HepG2 (cell line): ENCODE data around the gene C1orf21. TPM values are rescaled to one million over a fixed set of nuclear protein-coding genes. Genes with fewer than 3 reads are reported as not detected.

Source experiments
- ATAC-seq: fragments of 200-7000 bp; cut with Tn5 transposase; 3 replicates; pipeline ENCODE4 v1.9.1; 2020; ENCODE audit warnings: mild to moderate bottlenecking, moderate library complexity
- BruUV-seq: library from RNA; stranded (reverse); fragments of 400-500 nt; replicated peaks from 2 replicates; lab custom pipeline; 2021; lab: Mats Ljungman, UMichigan
- CTCF ChIA-PET: fragments of 300-600 bp; formaldehyde crosslinking; extraction: SDS; loops from one replicate; lab custom pipeline; 2021; ENCODE audit warnings: low total read pairs, inconsistent platforms, low intra/inter-chr PET ratio; lab: Yijun Ruan, JAX
- POLR2A ChIA-PET: fragments of 350-600 bp; sonication (Branson Sonifier 250); formaldehyde crosslinking; loops from one replicate; lab custom pipeline; 2020; ENCODE audit warnings: antibody characterized with exemption, inconsistent platforms; lab: Yijun Ruan, JAX
- DNase-seq: peaks from one replicate; pipeline ENCODE4 v3.0.0-alpha.2; 2015; ENCODE audit warnings: low spot score
- FAIRE-seq: peaks from 3 replicates; lab custom pipeline; 2011; peaks lifted over from hg19 to GRCh38; lab: Jason Lieb, UNC
- H2AFZ ChIP-seq: one replicate; pipeline ENCODE4 v1.6.1; 2011; ENCODE audit warnings: low read length, inconsistent platforms
- H3K27ac ChIP-seq: fragments of 300-600 bp; 3 replicates; pipeline ENCODE4 v1.8.0; 2011; ENCODE audit warnings: mixed run types, mild to moderate bottlenecking, mixed read lengths, low read length, inconsistent platforms; ENCODE audit not compliant: insufficient read depth; ENCODE audit errors: extremely low read length
- H3K27me3 ChIP-seq, 2 experiments: fragments of 200-600 bp in 1 of 2; 2 replicates in 1 of 2; 3 replicates in 1 of 2; pipeline versions ENCODE4 v1.6.0 to v1.8.0; 2011; ENCODE audit warnings: low read length in 2 of 2, mild to moderate bottlenecking in 2 of 2, moderate library complexity in 2 of 2, inconsistent platforms in 1 of 2; ENCODE audit not compliant: insufficient read depth in 2 of 2, control insufficient read depth in 1 of 2
- H3K36me3 ChIP-seq, 2 experiments: fragments of 200-600 bp in 1 of 2; replicated peaks in 1 of 2; 2 replicates in 1 of 2; 3 replicates in 1 of 2; pipeline versions ENCODE4 v1.5.1 to v1.8.0; 2011; ENCODE audit warnings: low read length in 2 of 2, inconsistent platforms in 1 of 2; ENCODE audit not compliant: insufficient read depth in 2 of 2, control insufficient read depth in 1 of 2
- H3K4me1 ChIP-seq: 2 replicates; pipeline ENCODE4 v1.5.1; 2012; ENCODE audit warnings: low read length, inconsistent platforms; ENCODE audit not compliant: insufficient read depth
- H3K4me2 ChIP-seq: 2 replicates; pipeline ENCODE4 v1.6.0; 2011; ENCODE audit warnings: low read depth, low read length, inconsistent platforms
- H3K4me3 ChIP-seq, 3 experiments: fragments of 200-600 bp in 1 of 3; sonication (generic), shearing (Covaris generic) in 1 of 3; replicated peaks in 1 of 3; 2 replicates each; pipeline ENCODE4 v1.5.1; 2011 to 2016; ENCODE audit warnings: low read length in 3 of 3, inconsistent platforms in 2 of 3, low read depth in 2 of 3, mild to moderate bottlenecking in 2 of 3, control low read depth in 1 of 3, mixed read lengths in 1 of 3; ENCODE audit not compliant: insufficient read depth in 1 of 3
- H3K79me2 ChIP-seq: one replicate; pipeline ENCODE4 v1.6.1; 2011; ENCODE audit warnings: low read length, inconsistent platforms; ENCODE audit not compliant: insufficient read depth
- H3K9ac ChIP-seq: 2 replicates; pipeline ENCODE4 v1.6.0; 2011; ENCODE audit warnings: mild to moderate bottlenecking, low read depth, low read length, inconsistent platforms; ENCODE audit not compliant: insufficient read depth
- H3K9me3 ChIP-seq: 2 replicates; pipeline ENCODE4 v1.5.1; 2012; ENCODE audit warnings: mild to moderate bottlenecking, low read length
- H4K20me1 ChIP-seq: 2 replicates; pipeline ENCODE4 v1.6.0; 2011; ENCODE audit warnings: inconsistent platforms, mild to moderate bottlenecking, low read length, moderate library complexity; ENCODE audit not compliant: insufficient read depth
- CEBPB ChIP-seq: IDR thresholded peaks from 2 replicates; pipeline ENCODE4 v1.6.1; 2011; ENCODE audit warnings: low read depth, low read length, improper control_type of control experiment, borderline replicate concordance
- ELK4 ChIP-seq: sonication (generic); formaldehyde crosslinking; IDR thresholded peaks from 2 replicates; pipeline ENCODE4 v1.9.0; 2021; ENCODE audit warnings: missing genetic modification reagents, borderline replicate concordance
- IRX3 ChIP-seq: sonication (generic); formaldehyde crosslinking; IDR thresholded peaks from 2 replicates; pipeline ENCODE4 v1.8.1; 2023; ENCODE audit warnings: mild to moderate bottlenecking, low read depth, missing genetic modification reagents, borderline replicate concordance
- KLF15 ChIP-seq: sonication (generic); formaldehyde crosslinking; IDR thresholded peaks from 2 replicates; pipeline ENCODE4 v1.8.1; 2023; ENCODE audit warnings: borderline replicate concordance, mild to moderate bottlenecking, inconsistent platforms, missing genetic modification reagents, mixed read lengths
- RBAK ChIP-seq: sonication (generic); formaldehyde crosslinking; IDR thresholded peaks from 2 replicates; pipeline ENCODE4 v1.5.1; 2020; ENCODE audit warnings: mild to moderate bottlenecking, missing genetic modification reagents
- U2AF2 ChIP-seq: fragments of 200-400 bp; formaldehyde crosslinking; IDR thresholded peaks from 2 replicates; pipeline ENCODE4 v1.6.1; 2017; ENCODE audit warnings: low read depth, mild to moderate bottlenecking, low read length
- ZNF225 ChIP-seq: sonication (generic); formaldehyde crosslinking; IDR thresholded peaks from 2 replicates; pipeline ENCODE4 v1.4.0; 2020; ENCODE audit warnings: mild to moderate bottlenecking, missing genetic modification reagents
- ZNF253 ChIP-seq: sonication (generic); formaldehyde crosslinking; IDR thresholded peaks from 2 replicates; pipeline ENCODE4 v1.8.0; 2022; ENCODE audit warnings: mild to moderate bottlenecking, missing genetic modification reagents, borderline replicate concordance
- ZNF318 ChIP-seq: sonication (generic); formaldehyde crosslinking; IDR thresholded peaks from 2 replicates; pipeline ENCODE4 v1.4.0; 2020; ENCODE audit warnings: mild to moderate bottlenecking, missing genetic modification reagents
- ZNF597 ChIP-seq: sonication (generic); formaldehyde crosslinking; IDR thresholded peaks from 2 replicates; pipeline ENCODE4 v1.5.0; 2020; ENCODE audit warnings: missing genetic modification reagents
- WGBS: methylation state at CpG from one replicate; pipeline ENCODE4 v1.1.6; 2017; ENCODE audit warnings: low lambda C conversion rate; 5-methylcytosine and 5-hydroxymethylcytosine counted together
- in situ Hi-C: cut with HindIII; loops from 2 replicates; pipeline ENCODE4 v1.10.0; 2017; ENCODE audit warnings: low pct_unique_long_range_greater_than_20kb; ENCODE audit not compliant: extremely low pct_ligation_motif_present
- intact Hi-C: fragments of 100-400 bp; cut with micrococcal nuclease; formaldehyde crosslinking; loops from one replicate; pipeline ENCODE4 v1.10.0; 2022; ENCODE audit not compliant: unreplicated experiment
- polyA plus RNA-seq, 8 experiments: library from polyadenylated mRNA; depleted of rRNA in 3 of 8; stranded (reverse) in 7 of 8; unstranded in 1 of 8; fragments of >200 nt; fragmentation: Illumina TruSeq in 4 of 8; extraction: Trizol in 4 of 8; gene quantifications; 2 replicates each; pipeline versions ENCODE4 v1.2.1 to v1.2.3, GENCODE V29; 2011 to 2016; ENCODE audit warnings: low read depth in 4 of 8, missing spikeins in 1 of 8, mixed read lengths in 1 of 8; ENCODE audit not compliant: insufficient read depth in 1 of 8
- total RNA-seq, 5 experiments: library from RNA; depleted of rRNA; stranded (reverse); fragments of >200 nt; fragmentation: Illumina TruSeq; extraction: Trizol; gene quantifications; 2 replicates each; pipeline ENCODE4 v1.2.3, GENCODE V29; 2016; ENCODE audit warnings: low read depth in 1 of 5
- TF ChIP-seq, protein P1 (sequence below): sonication (generic); formaldehyde crosslinking; IDR thresholded peaks from 2 replicates; pipeline ENCODE4 v1.5.1; 2020; ENCODE audit warnings: missing genetic modification reagents, mild to moderate bottlenecking, borderline replicate concordance

C1orf21 gene
- total and polyA plus RNA-seq, 2 of the 13 experiments (the other 11 are each of a cell fraction or from before 2014, with no cell fraction given) = not detected

DNA sequence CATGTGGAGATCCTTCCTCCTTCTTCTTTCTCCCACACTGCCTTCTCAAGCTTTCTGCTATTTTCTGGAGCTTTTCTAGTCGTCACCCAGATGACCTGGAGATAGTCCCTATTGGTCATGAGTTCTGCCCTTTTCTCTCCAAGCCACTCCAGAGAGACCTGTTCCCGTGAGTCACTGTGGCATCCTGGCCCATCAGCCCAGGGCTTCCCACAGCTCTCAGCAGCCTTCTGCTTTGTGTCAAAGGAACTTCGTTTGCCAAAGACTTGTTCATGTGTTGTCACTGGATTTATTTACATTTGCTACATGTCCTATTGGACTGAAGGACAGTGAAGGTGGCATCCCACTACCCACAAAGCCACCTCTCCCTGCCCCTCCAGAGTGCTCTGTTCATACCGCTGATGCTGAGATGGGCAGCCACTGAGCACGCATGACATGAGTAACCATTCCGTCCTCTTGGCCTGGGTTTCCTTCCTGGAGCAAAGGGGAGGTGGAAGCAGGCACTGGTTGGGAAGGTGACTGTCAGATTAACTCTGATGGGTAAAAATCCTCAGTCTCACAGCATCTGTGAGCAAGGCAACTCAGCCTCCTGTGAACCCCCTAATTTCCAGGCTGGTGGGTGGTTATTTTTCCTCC lies 248.6 kb downstream of the C1orf21 start:
- ChIA-PET CTCF (no interaction called here), POLR2A (no interaction called here)
- Histone ChIP-seq H3K79me2 (no peaks in the 10 kb centered on the region), H3K9ac (no peak overlapping the region), H3K4me3 (no peak overlapping the region), H2AFZ (no peak overlapping the region), H3K9me3 (no peaks in the 10 kb centered on the region), H3K36me3 (no peaks in the 10 kb centered on the region), H3K4me1 (no peaks in the 10 kb centered on the region), H3K27me3 (peaks cover 0 to 14% of the 10 kb centered on the region in 2 experiments; a peak in 2 of 5 replicates), H3K27ac (no peak overlapping the region), H4K20me1 (no peaks in the 10 kb centered on the region), H3K4me2 (no peak overlapping the region)
- FAIRE-seq (no peak), ATAC-seq (no peak), DNase-seq (no peak)
- no TSS peak for BruUV-seq
- 1% methylated on average over 6 of the region's 6 CpGs for WGBS
- intact Hi-C loops (no loop called here), in situ Hi-C loops (no loop called here)
- TF ChIP-seq, protein P1, sequence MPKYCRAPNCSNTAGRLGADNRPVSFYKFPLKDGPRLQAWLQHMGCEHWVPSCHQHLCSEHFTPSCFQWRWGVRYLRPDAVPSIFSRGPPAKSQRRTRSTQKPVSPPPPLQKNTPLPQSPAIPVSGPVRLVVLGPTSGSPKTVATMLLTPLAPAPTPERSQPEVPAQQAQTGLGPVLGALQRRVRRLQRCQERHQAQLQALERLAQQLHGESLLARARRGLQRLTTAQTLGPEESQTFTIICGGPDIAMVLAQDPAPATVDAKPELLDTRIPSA (CRISPR knock-in tag) = no peak
- TF ChIP-seq ZNF318 (CRISPR knock-in tag) (no peak), CEBPB (no peak), U2AF2 (no peak), RBAK (CRISPR knock-in tag) (no peak), ZNF253 (CRISPR knock-in tag) (no peak), ZNF225 (CRISPR knock-in tag) (no peak), IRX3 (CRISPR knock-in tag) (no peak), ZNF597 (CRISPR knock-in tag) (no peak), KLF15 (CRISPR knock-in tag) (no peak), ELK4 (no peak)
